ENCODE measurements around the gene RANBP17. TPM values are rescaled to one million over a fixed set of nuclear protein-coding genes. Genes with fewer than 3 reads are reported as not detected.

Gene RANBP17
- total RNA-seq, 1 donor from 2014 or later: 6.8 TPM

GRCh38 chr5:171300358-171300757, 438.5 kb downstream of the RANBP17 start:
- DNase-seq (ENCODE audit: low read depth) (no peak), FAIRE-seq (no peak)

GRCh38 chr5:171306166-171306565, 444.3 kb downstream of the RANBP17 start:
- FAIRE-seq (no peak), DNase-seq (ENCODE audit: low read depth) (no peak)
- Histone ChIP-seq H3K27me3 (ENCODE audit: control insufficient read depth, insufficient read depth, low read length) (peaks cover 56% of the 10 kb centered on the region), H3K4me3 (ENCODE audit: low read depth, low read length) (no peak overlapping the region), H3K36me3 (ENCODE audit: control insufficient read depth, insufficient read depth, low read length) (no peaks in the 10 kb centered on the region)
- TF ChIP-seq CTCF (IDR thresholded peaks at IDR 0.05; ENCODE audit: insufficient read depth, low read length, severe bottlenecking): no peak

More at GRCh38 chr5:171300358-171300757, 438.5 kb downstream of the RANBP17 start:
- Histone ChIP-seq H3K27me3 (ENCODE audit: control insufficient read depth, insufficient read depth, low read length) (peaks cover 9% of the 10 kb centered on the region), H3K36me3 (ENCODE audit: control insufficient read depth, insufficient read depth, low read length) (no peaks in the 10 kb centered on the region), H3K4me3 (ENCODE audit: low read depth, low read length) (no peak overlapping the region)
- TF ChIP-seq CTCF (IDR thresholded peaks at IDR 0.05; ENCODE audit: insufficient read depth, low read length, severe bottlenecking): no peak

- no peak for TF ChIP-seq CTCF (IDR thresholded peaks at IDR 0.05; ENCODE audit: insufficient read depth, low read length, severe bottlenecking)
- FAIRE-seq: no peak
- Histone ChIP-seq H3K36me3 (ENCODE audit: control insufficient read depth, insufficient read depth, low read length) (no peaks in the 10 kb centered on the region), H3K4me3 (ENCODE audit: low read depth, low read length) (no peak overlapping the region), H3K27me3 (ENCODE audit: control insufficient read depth, insufficient read depth, low read length) (peaks cover 58% of the 10 kb centered on the region)
- DNase-seq (ENCODE audit: low read depth): no peak
Observed at GRCh38 chr5:171306781-171307591, 445.2 kb downstream of the RANBP17 start.

- Histone ChIP-seq H3K27me3 (ENCODE audit: control insufficient read depth, insufficient read depth, low read length) (peaks cover 66% of the 10 kb centered on the region), H3K4me3 (ENCODE audit: low read depth, low read length) (no peak overlapping the region), H3K36me3 (ENCODE audit: control insufficient read depth, insufficient read depth, low read length) (no peaks in the 10 kb centered on the region)
- TF ChIP-seq CTCF (IDR thresholded peaks at IDR 0.05; ENCODE audit: insufficient read depth, low read length, severe bottlenecking): no peak
- DNase-seq (ENCODE audit: low read depth): no peak
- FAIRE-seq: no peak
Observed at GRCh38 chr5:171307789-171308452, 446.1 kb downstream of the RANBP17 start.

- FAIRE-seq: no peak
- DNase-seq (ENCODE audit: low read depth): peak; percentile 48
Observed at GRCh38 chr5:171308453-171309275, 446.8 kb downstream of the RANBP17 start, which contains the start of gene TLX3. TLX3 (plus strand) TSS chr5:171309248; CDS start chr5:171309366, 118 bp downstream.

More at GRCh38 chr5:171308453-171309275, 446.8 kb downstream of the RANBP17 start, which contains the start of gene TLX3:
- no peak for TF ChIP-seq CTCF (IDR thresholded peaks at IDR 0.05; ENCODE audit: insufficient read depth, low read length, severe bottlenecking)
- Histone ChIP-seq H3K36me3 (ENCODE audit: control insufficient read depth, insufficient read depth, low read length) (no peaks in the 10 kb centered on the region), H3K4me3 (ENCODE audit: low read depth, low read length) (peak within 1 kb of the TSS; percentile 5), H3K27me3 (ENCODE audit: control insufficient read depth, insufficient read depth, low read length) (peaks cover 72% of the 10 kb centered on the region)
